ENCODE data around the gene TXNL1.

- TF ChIP-seq CTCF (IDR thresholded peaks at IDR 0.05), result no peak
- no peak for TF ChIP-seq POLR2A (IDR thresholded peaks at IDR 0.05)
These were observed 24.1 kb upstream of the TXNL1 start for GRCh38 chr18:56662502-56662901.
